ENCODE results near the gene CCNJ.

Gene CCNJ

DNA sequence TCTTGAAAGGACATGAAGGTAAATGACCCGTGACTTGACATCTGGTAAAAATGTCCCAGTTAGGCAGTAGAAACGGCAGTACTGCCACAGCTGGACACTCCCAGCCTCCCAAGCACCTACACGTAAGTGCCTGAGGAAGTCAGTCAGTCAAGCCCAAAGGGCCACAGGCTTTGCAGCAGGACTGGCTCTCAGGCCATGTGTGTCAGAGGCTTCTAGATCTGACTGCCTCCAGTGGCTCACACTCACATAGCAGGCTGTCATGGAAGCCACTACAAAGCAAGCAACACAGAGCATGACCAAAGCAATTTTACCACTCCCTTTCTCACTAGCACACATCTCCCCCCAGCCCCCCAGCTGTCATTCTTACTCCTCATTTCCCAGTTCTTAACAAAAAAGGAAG lies 17.8 kb upstream of the CCNJ start:
- H3K4me2 ChIP-seq (ENCODE audit: low read length) = no peak overlapping the region
- no peak overlapping the region for H2AFZ ChIP-seq (ENCODE audit: low read length)
- no peaks in the 10 kb centered on the region for H3K79me2 ChIP-seq (ENCODE audit: insufficient read depth, low read length)
- no peak for TF ChIP-seq EZH2 (IDR thresholded peaks at IDR 0.05; ENCODE audit: borderline replicate concordance, low read length)
- TF ChIP-seq, protein P1, sequence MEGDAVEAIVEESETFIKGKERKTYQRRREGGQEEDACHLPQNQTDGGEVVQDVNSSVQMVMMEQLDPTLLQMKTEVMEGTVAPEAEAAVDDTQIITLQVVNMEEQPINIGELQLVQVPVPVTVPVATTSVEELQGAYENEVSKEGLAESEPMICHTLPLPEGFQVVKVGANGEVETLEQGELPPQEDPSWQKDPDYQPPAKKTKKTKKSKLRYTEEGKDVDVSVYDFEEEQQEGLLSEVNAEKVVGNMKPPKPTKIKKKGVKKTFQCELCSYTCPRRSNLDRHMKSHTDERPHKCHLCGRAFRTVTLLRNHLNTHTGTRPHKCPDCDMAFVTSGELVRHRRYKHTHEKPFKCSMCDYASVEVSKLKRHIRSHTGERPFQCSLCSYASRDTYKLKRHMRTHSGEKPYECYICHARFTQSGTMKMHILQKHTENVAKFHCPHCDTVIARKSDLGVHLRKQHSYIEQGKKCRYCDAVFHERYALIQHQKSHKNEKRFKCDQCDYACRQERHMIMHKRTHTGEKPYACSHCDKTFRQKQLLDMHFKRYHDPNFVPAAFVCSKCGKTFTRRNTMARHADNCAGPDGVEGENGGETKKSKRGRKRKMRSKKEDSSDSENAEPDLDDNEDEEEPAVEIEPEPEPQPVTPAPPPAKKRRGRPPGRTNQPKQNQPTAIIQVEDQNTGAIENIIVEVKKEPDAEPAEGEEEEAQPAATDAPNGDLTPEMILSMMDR (IDR thresholded peaks at IDR 0.05; ENCODE audit: low read length) = peak; percentile 22; the same call in 1 of the 2 replicates
- H3K9me3 ChIP-seq (ENCODE audit: low read length) = no peaks in the 10 kb centered on the region
- no peaks in the 10 kb centered on the region for H3K36me3 ChIP-seq (ENCODE audit: insufficient read depth, low read length)
- no peak overlapping the region for H3K4me3 ChIP-seq (ENCODE audit: low read depth, low read length, poor library complexity, severe bottlenecking)
- no peak overlapping the region for H3K9ac ChIP-seq (ENCODE audit: low read length)
- no peaks in the 10 kb centered on the region for H3F3A ChIP-seq (ENCODE audit: insufficient read depth, low read length)
- H3K9me2 ChIP-seq (ENCODE audit: low read depth, low read length) = no peaks in the 10 kb centered on the region
- no peaks in the 10 kb centered on the region for H3K27me3 ChIP-seq (ENCODE audit: insufficient read depth, low read length)
- H3K27ac ChIP-seq (ENCODE audit: low read depth, low read length, poor library complexity, severe bottlenecking) = no peak overlapping the region
- H3K4me1 ChIP-seq (ENCODE audit: insufficient read depth, low read length, severe bottlenecking) = no peaks in the 10 kb centered on the region
- no peaks in the 10 kb centered on the region for H4K20me1 ChIP-seq (ENCODE audit: insufficient read depth, low read length)

DNA sequence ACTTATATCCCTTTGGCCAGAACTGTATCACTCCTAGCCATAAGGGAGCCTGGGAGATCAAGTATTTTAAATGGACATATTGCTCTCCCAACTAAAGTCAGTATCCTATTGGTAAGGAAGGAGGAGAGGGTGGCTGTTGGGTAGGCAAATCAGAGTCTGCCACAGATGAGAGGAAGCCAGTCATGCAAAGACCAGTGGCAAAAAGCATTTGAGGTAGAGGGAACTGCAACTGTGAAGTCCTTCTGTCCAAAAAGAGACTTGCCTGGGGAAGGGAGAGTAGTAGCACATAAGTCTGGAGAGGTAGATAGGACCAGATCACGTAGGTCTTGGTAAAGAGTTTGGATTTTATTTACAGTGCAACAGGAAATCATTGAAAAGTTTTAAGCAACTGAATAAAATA lies 8.8 kb upstream of the CCNJ start:
- H3F3A ChIP-seq (ENCODE audit: insufficient read depth, low read length) = no peaks in the 10 kb centered on the region
- H3K9ac ChIP-seq (ENCODE audit: low read length) = no peak overlapping the region
- H3K36me3 ChIP-seq (ENCODE audit: insufficient read depth, low read length) = no peaks in the 10 kb centered on the region
- H3K4me3 ChIP-seq (ENCODE audit: low read depth, low read length, poor library complexity, severe bottlenecking) = no peak overlapping the region
- H3K4me2 ChIP-seq (ENCODE audit: low read length) = no peak overlapping the region
- no peak overlapping the region for H3K27ac ChIP-seq (ENCODE audit: low read depth, low read length, poor library complexity, severe bottlenecking)
- no peaks in the 10 kb centered on the region for H3K9me3 ChIP-seq (ENCODE audit: low read length)
- no peaks in the 10 kb centered on the region for H3K4me1 ChIP-seq (ENCODE audit: insufficient read depth, low read length, severe bottlenecking)
- no peaks in the 10 kb centered on the region for H3K27me3 ChIP-seq (ENCODE audit: insufficient read depth, low read length)
- no peak overlapping the region for H2AFZ ChIP-seq (ENCODE audit: low read length)
- H4K20me1 ChIP-seq (ENCODE audit: insufficient read depth, low read length) = no peaks in the 10 kb centered on the region
- H3K79me2 ChIP-seq (ENCODE audit: insufficient read depth, low read length) = no peaks in the 10 kb centered on the region
- H3K9me2 ChIP-seq (ENCODE audit: low read depth, low read length) = no peaks in the 10 kb centered on the region
- TF ChIP-seq EZH2 (IDR thresholded peaks at IDR 0.05; ENCODE audit: borderline replicate concordance, low read length) = no peak
- TF ChIP-seq, protein P1 (IDR thresholded peaks at IDR 0.05; ENCODE audit: low read length) = no peak

DNA sequence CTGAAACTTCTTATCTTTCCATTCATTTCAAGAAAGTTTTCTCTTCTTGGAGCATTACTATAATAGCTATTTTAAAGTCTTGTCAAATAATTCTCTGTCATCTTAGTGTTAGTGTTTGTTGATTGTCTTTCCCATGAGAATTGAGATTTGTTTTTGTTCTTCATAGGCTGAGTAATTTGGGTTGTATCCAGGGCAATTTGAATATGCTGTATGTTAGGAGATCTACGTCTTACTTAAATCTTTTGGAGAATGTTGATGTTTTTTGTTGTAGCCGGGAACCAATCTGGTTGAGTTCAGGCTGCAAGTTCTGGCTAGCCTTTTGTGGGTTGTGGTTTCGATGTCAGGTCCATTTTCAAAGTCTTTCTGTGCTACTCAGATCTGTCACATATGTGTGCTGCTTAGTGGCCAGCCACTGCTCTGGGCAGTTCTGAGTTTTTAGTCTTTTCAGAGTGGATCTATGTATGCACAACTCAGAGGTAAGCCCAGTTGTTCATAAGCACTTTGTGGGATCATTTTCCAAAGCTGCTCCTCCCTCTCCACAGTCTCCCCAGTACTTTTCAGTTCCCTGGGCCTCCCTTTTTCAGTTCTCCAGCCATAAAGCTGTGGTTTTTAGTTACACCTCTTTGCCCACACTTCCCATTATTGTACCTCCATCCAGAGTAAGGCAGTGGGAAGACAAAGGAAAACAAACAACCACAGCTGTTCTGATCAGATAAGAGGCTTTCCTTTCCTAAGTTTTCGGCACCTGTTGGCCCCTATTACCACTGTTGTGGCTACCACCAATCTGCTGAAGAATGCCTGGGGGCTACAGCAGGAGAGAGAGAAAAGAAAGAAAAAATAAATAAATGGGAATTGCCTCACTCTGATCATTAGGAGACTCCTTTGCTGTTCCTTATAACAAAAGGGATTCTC lies 4.7 kb upstream of the CCNJ start:
- Histone ChIP-seq H4K20me1 (ENCODE audit: insufficient read depth, low read length) (no peaks in the 10 kb centered on the region), H3K27ac (ENCODE audit: low read depth, low read length, poor library complexity, severe bottlenecking) (no peak overlapping the region), H3K4me1 (ENCODE audit: insufficient read depth, low read length, severe bottlenecking) (peaks cover 6% of the 10 kb centered on the region), H3K9ac (ENCODE audit: low read length) (no peak overlapping the region), H3K4me2 (ENCODE audit: low read length) (no peak overlapping the region), H3F3A (ENCODE audit: insufficient read depth, low read length) (no peaks in the 10 kb centered on the region), H3K27me3 (ENCODE audit: insufficient read depth, low read length) (no peaks in the 10 kb centered on the region), H3K36me3 (ENCODE audit: insufficient read depth, low read length) (no peaks in the 10 kb centered on the region), H3K4me3 (ENCODE audit: low read depth, low read length, poor library complexity, severe bottlenecking) (no peak overlapping the region), H3K79me2 (ENCODE audit: insufficient read depth, low read length) (no peaks in the 10 kb centered on the region), H3K9me3 (ENCODE audit: low read length) (no peaks in the 10 kb centered on the region), H2AFZ (ENCODE audit: low read length) (no peak overlapping the region), H3K9me2 (ENCODE audit: low read depth, low read length) (no peaks in the 10 kb centered on the region)
- TF ChIP-seq EZH2 (IDR thresholded peaks at IDR 0.05; ENCODE audit: borderline replicate concordance, low read length) = no peak
- TF ChIP-seq, protein P1 (IDR thresholded peaks at IDR 0.05; ENCODE audit: low read length) = no peak

Data from OCI-LY1 (cell line).